Measurements from ENCODE around the gene ENOX2.
A peak's percentile ranks its signal among the peaks of the same experiment; 100 is the strongest.

ENOX2 gene

DNA sequence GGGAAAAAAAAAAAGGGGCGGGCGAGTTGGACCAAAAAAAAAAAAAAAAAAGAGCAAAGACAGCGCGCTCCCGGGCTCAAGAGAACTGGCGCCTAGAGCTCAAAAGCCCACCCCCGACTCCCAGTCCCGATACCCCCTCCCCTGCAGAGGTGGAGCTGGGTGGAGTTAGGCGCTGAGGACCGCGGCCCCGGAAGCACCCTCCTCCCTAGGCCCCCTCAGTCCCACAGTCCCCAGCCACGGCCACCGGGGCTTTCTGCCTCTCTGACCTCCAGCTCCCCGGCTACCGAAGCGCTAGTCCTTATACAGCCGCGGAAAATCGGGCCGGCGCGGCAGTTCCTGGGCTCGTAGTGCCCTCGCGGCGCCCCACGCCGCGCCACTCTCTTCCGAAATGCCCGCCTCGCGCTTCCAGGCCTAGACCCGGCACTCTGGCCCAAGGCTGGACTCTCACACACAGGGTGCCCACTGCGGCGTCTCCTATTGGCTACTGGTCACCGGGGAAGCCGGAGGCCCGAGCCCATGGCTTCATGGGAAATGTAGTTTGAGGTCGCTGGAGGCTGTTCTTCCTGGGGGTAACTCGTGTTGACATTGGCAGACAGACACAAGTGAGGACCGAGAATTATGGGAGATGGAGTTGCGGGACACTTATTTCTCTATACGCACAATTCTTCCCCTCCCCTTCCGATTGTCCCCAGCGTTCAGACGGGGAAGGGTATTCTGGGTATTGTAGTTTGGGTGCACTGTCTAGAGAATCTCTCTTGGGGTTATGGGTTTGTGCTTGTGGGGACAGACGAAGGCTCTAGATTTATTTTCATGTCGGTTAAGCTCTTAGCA, at the start of gene ENOX2:
Gene ENOX2, minus strand, starts transcription at position 427 of the 831 bp plus-strand sequence. CDS start 199,993 bp downstream, outside the sequence.
- Histone ChIP-seq H3K79me2 (ENCODE audit: control insufficient read depth, low read length) (peaks cover 9% of the 10 kb centered on the region), H3K4me3 (ENCODE audit: low read length) (peak within 1 kb of the TSS; percentile 78), H3F3A (ENCODE audit: control insufficient read depth, insufficient read depth) (no peaks in the 10 kb centered on the region), H3K27ac (ENCODE audit: low read depth, low read length) (peak within 1 kb of the TSS; percentile 11; the same call in 1 of the 2 replicates), H3K9me3 (ENCODE audit: control insufficient read depth, insufficient read depth, low read length) (no peaks in the 10 kb centered on the region), H3K4me1 (ENCODE audit: control insufficient read depth, low read length) (peaks cover 12% of the 10 kb centered on the region), H4K20me1 (ENCODE audit: control insufficient read depth, insufficient read depth, low read depth, low read length) (no peaks in the 10 kb centered on the region), H3K36me3 (ENCODE audit: control insufficient read depth, low read length) (no peaks in the 10 kb centered on the region), H3K27me3 (ENCODE audit: control insufficient read depth, low read length) (no peaks in the 10 kb centered on the region), H3K4me2 (ENCODE audit: low read length) (peak within 1 kb of the TSS; percentile 70), H3K9me2 (replicated peaks; ENCODE audit: control insufficient read depth, low read length) (no peaks in the 10 kb centered on the region)
- TF ChIP-seq, protein P1, sequence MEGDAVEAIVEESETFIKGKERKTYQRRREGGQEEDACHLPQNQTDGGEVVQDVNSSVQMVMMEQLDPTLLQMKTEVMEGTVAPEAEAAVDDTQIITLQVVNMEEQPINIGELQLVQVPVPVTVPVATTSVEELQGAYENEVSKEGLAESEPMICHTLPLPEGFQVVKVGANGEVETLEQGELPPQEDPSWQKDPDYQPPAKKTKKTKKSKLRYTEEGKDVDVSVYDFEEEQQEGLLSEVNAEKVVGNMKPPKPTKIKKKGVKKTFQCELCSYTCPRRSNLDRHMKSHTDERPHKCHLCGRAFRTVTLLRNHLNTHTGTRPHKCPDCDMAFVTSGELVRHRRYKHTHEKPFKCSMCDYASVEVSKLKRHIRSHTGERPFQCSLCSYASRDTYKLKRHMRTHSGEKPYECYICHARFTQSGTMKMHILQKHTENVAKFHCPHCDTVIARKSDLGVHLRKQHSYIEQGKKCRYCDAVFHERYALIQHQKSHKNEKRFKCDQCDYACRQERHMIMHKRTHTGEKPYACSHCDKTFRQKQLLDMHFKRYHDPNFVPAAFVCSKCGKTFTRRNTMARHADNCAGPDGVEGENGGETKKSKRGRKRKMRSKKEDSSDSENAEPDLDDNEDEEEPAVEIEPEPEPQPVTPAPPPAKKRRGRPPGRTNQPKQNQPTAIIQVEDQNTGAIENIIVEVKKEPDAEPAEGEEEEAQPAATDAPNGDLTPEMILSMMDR (IDR thresholded peaks at IDR 0.05; ENCODE audit: low read depth, low read length, poor library complexity, severe bottlenecking) = no peak
- TF ChIP-seq EZH2phosphoT487 (IDR thresholded peaks at IDR 0.05; ENCODE audit: borderline replicate concordance, low read length) = no peak

DNA sequence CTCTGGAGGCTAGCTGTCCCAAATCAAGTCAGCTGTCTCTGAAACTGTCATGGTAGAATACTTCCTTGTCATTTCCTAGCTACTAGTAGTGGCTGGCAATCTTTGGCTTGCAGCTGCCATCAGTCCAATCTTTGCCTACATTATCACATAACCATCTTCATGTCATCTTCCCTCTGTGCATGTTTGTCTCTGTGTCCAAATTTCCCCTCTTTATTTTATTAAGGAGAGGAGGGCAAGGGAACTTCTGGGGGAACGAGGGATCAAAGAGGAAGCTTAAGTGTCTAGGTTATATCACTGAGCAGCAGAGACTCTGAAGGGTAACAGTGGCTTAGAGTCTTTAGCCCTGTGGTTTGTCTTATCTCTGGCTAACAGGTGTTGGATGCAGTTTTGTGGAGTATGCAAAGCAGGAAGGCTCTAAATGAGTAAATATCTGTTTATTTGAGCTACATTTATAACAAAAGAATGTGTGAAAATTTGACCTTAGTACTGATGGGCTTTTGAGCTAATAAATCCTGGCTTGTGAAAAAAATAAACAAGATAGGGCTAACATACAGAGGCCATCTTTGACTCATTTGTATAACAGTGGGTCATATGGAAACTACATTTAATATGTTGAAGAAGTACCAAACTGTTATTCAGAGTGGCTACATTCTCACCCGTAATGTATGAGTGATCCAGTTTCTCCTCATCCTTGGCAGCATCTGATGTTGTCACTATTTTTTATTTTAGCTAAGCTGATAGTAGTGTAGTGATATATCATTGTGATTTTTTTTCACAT, 49.4 kb upstream of the ENOX2 start:
- Histone ChIP-seq H3K4me3 (ENCODE audit: low read length) (no peak overlapping the region), H3K36me3 (ENCODE audit: control insufficient read depth, low read length) (no peaks in the 10 kb centered on the region), H4K20me1 (ENCODE audit: control insufficient read depth, insufficient read depth, low read depth, low read length) (no peaks in the 10 kb centered on the region), H3K9me2 (replicated peaks; ENCODE audit: control insufficient read depth, low read length) (no peaks in the 10 kb centered on the region), H3F3A (ENCODE audit: control insufficient read depth, insufficient read depth) (no peaks in the 10 kb centered on the region), H3K27ac (ENCODE audit: low read depth, low read length) (no peak overlapping the region), H3K9me3 (ENCODE audit: control insufficient read depth, insufficient read depth, low read length) (no peaks in the 10 kb centered on the region), H3K79me2 (ENCODE audit: control insufficient read depth, low read length) (no peaks in the 10 kb centered on the region), H3K27me3 (ENCODE audit: control insufficient read depth, low read length) (no peaks in the 10 kb centered on the region), H3K4me2 (ENCODE audit: low read length) (no peak overlapping the region), H3K4me1 (ENCODE audit: control insufficient read depth, low read length) (no peaks in the 10 kb centered on the region)
- TF ChIP-seq, protein P1 (IDR thresholded peaks at IDR 0.05; ENCODE audit: low read depth, low read length, poor library complexity, severe bottlenecking) = no peak
- no peak for TF ChIP-seq EZH2phosphoT487 (IDR thresholded peaks at IDR 0.05; ENCODE audit: borderline replicate concordance, low read length)

- H3K9me2 ChIP-seq (replicated peaks; ENCODE audit: control insufficient read depth, low read length) = no peaks in the 10 kb centered on the region
- H4K20me1 ChIP-seq (ENCODE audit: control insufficient read depth, insufficient read depth, low read depth, low read length) = no peaks in the 10 kb centered on the region
- H3F3A ChIP-seq (ENCODE audit: control insufficient read depth, insufficient read depth) = no peaks in the 10 kb centered on the region
- no peak overlapping the region for H3K4me2 ChIP-seq (ENCODE audit: low read length)
- H3K36me3 ChIP-seq (ENCODE audit: control insufficient read depth, low read length) = no peaks in the 10 kb centered on the region
- H3K4me3 ChIP-seq (ENCODE audit: low read length) = no peak overlapping the region
- TF ChIP-seq EZH2phosphoT487 (IDR thresholded peaks at IDR 0.05; ENCODE audit: borderline replicate concordance, low read length) = no peak
- TF ChIP-seq, protein P1 (IDR thresholded peaks at IDR 0.05; ENCODE audit: low read depth, low read length, poor library complexity, severe bottlenecking) = no peak
- H3K27ac ChIP-seq (ENCODE audit: low read depth, low read length) = no peak overlapping the region
- H3K9me3 ChIP-seq (ENCODE audit: control insufficient read depth, insufficient read depth, low read length) = no peaks in the 10 kb centered on the region
- H3K27me3 ChIP-seq (ENCODE audit: control insufficient read depth, low read length) = no peaks in the 10 kb centered on the region
- H3K79me2 ChIP-seq (ENCODE audit: control insufficient read depth, low read length) = no peaks in the 10 kb centered on the region
- no peaks in the 10 kb centered on the region for H3K4me1 ChIP-seq (ENCODE audit: control insufficient read depth, low read length)
Observed at GRCh38 chrX:130944230-130944629, 41.2 kb upstream of the ENOX2 start.
